Measurements from ENCODE around the gene PPME1. TPM values are rescaled to one million over a fixed set of nuclear protein-coding genes. Genes with fewer than 3 reads are reported as not detected.

Gene PPME1
- total and polyA plus RNA-seq, 2 donors (not counting 1 experiment from before 2014, with no cell fraction given), result 11.2 to 23.6 TPM

- H3K4me3 ChIP-seq (ENCODE audit: control extremely low read depth in 1 of 5, extremely low read depth in 1 of 5, insufficient read depth in 1 of 5, low read depth in 2 of 5, low read length in 4 of 5), result no peak overlapping the region
- no peak overlapping the region for H3K27ac ChIP-seq (ENCODE audit: low read length in 2 of 2)
- no peaks in the 10 kb centered on the region for H3K9me3 ChIP-seq (ENCODE audit: control extremely low read depth in 1 of 3, control insufficient read depth in 2 of 3, insufficient read depth in 1 of 3, low read length in 2 of 3)
- ChIA-PET CTCF (no interaction called here), POLR2A (no interaction called here)
- H3K36me3 ChIP-seq (replicated peaks in 1 of 2; ENCODE audit: control extremely low read depth in 1 of 2, control insufficient read depth in 1 of 2, extremely low read depth in 1 of 2, insufficient read depth in 2 of 2, low read length in 1 of 2), result no peaks in the 10 kb centered on the region
- H4K20me1 ChIP-seq (ENCODE audit: control insufficient read depth, insufficient read depth, low read length, poor library complexity, severe bottlenecking), result no peaks in the 10 kb centered on the region
- H2AFZ ChIP-seq (ENCODE audit: insufficient read depth, low read depth, low read length, poor library complexity, severe bottlenecking), result no peak overlapping the region
- Mint-ChIP-seq H3K4me1 (no peaks in the 10 kb centered on the region), H3K4me3 (no peak overlapping the region), H3K27me3 (peaks cover 9% of the 10 kb centered on the region), H3K9me3 (ENCODE audit: insufficient read depth) (no peaks in the 10 kb centered on the region), H3K27ac (no peak overlapping the region)
- no peaks in the 10 kb centered on the region for H3K4me1 ChIP-seq (ENCODE audit: control insufficient read depth in 2 of 2, insufficient read depth in 2 of 2, low read length in 2 of 2)
- ATAC-seq (ENCODE audit: low read depth), result no peak
- H3K79me2 ChIP-seq (ENCODE audit: control insufficient read depth, insufficient read depth, low read length), result no peaks in the 10 kb centered on the region
- H3K27me3 ChIP-seq (replicated peaks in 1 of 4; ENCODE audit: control extremely low read depth in 1 of 4, control insufficient read depth in 3 of 4, insufficient read depth in 4 of 4, low read length in 3 of 4), result peaks cover 0 to 3% (median 0%) of the 10 kb centered on the region in 4 experiments
- intact Hi-C loops (cut with micrococcal nuclease), result no loop called here
- TF ChIP-seq EZH2 (IDR thresholded peaks at IDR 0.05; ENCODE audit: borderline replicate concordance, insufficient read depth, low read depth, low read length, poor library complexity, severe bottlenecking), result no peak
- TF ChIP-seq, protein P1, sequence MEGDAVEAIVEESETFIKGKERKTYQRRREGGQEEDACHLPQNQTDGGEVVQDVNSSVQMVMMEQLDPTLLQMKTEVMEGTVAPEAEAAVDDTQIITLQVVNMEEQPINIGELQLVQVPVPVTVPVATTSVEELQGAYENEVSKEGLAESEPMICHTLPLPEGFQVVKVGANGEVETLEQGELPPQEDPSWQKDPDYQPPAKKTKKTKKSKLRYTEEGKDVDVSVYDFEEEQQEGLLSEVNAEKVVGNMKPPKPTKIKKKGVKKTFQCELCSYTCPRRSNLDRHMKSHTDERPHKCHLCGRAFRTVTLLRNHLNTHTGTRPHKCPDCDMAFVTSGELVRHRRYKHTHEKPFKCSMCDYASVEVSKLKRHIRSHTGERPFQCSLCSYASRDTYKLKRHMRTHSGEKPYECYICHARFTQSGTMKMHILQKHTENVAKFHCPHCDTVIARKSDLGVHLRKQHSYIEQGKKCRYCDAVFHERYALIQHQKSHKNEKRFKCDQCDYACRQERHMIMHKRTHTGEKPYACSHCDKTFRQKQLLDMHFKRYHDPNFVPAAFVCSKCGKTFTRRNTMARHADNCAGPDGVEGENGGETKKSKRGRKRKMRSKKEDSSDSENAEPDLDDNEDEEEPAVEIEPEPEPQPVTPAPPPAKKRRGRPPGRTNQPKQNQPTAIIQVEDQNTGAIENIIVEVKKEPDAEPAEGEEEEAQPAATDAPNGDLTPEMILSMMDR (IDR thresholded peaks at IDR 0.05), result no peak
- no peak overlapping the region for H3K9ac ChIP-seq (ENCODE audit: low read length)
- WGBS (ENCODE audit: insufficient coverage), result 71% methylated on average over 2 of the region's 3 CpGs
- no peak overlapping the region for H3K4me2 ChIP-seq (replicated peaks; ENCODE audit: low read depth, low read length, poor library complexity, severe bottlenecking)
- no peak for DNase-seq
Observed at GRCh38 chr11:74283580-74284180, 112.6 kb downstream of the PPME1 start.

- Histone ChIP-seq H3K27ac (ENCODE audit: low read length in 2 of 2) (no peak overlapping the region), H3K9me3 (ENCODE audit: control extremely low read depth in 1 of 3, control insufficient read depth in 2 of 3, insufficient read depth in 1 of 3, low read length in 2 of 3) (no peaks in the 10 kb centered on the region), H2AFZ (ENCODE audit: insufficient read depth, low read depth, low read length, poor library complexity, severe bottlenecking) (no peak overlapping the region), H3K4me2 (replicated peaks; ENCODE audit: low read depth, low read length, poor library complexity, severe bottlenecking) (no peak overlapping the region), H3K27me3 (replicated peaks in 1 of 4; ENCODE audit: control extremely low read depth in 1 of 4, control insufficient read depth in 3 of 4, insufficient read depth in 4 of 4, low read length in 3 of 4) (peaks cover 0 to 3% (median 0%) of the 10 kb centered on the region in 4 experiments), H3K9ac (ENCODE audit: low read length) (no peak overlapping the region), H3K4me1 (ENCODE audit: control insufficient read depth in 2 of 2, insufficient read depth in 2 of 2, low read length in 2 of 2) (no peaks in the 10 kb centered on the region), H3K4me3 (ENCODE audit: control extremely low read depth in 1 of 5, extremely low read depth in 1 of 5, insufficient read depth in 1 of 5, low read depth in 2 of 5, low read length in 4 of 5) (no peak overlapping the region), H3K36me3 (replicated peaks in 1 of 2; ENCODE audit: control extremely low read depth in 1 of 2, control insufficient read depth in 1 of 2, extremely low read depth in 1 of 2, insufficient read depth in 2 of 2, low read length in 1 of 2) (no peaks in the 10 kb centered on the region), H4K20me1 (ENCODE audit: control insufficient read depth, insufficient read depth, low read length, poor library complexity, severe bottlenecking) (no peaks in the 10 kb centered on the region), H3K79me2 (ENCODE audit: control insufficient read depth, insufficient read depth, low read length) (no peaks in the 10 kb centered on the region)
- Mint-ChIP-seq H3K27me3 (peaks cover 9% of the 10 kb centered on the region), H3K4me1 (no peaks in the 10 kb centered on the region), H3K27ac (no peak overlapping the region), H3K4me3 (no peak overlapping the region), H3K9me3 (ENCODE audit: insufficient read depth) (no peaks in the 10 kb centered on the region)
- 88% methylated on average over 2 of the region's 2 CpGs for WGBS (ENCODE audit: insufficient coverage)
- no peak for TF ChIP-seq EZH2 (IDR thresholded peaks at IDR 0.05; ENCODE audit: borderline replicate concordance, insufficient read depth, low read depth, low read length, poor library complexity, severe bottlenecking)
- TF ChIP-seq, protein P1 (IDR thresholded peaks at IDR 0.05), result no peak
- ChIA-PET POLR2A (no interaction called here), CTCF (no interaction called here)
- intact Hi-C loops (cut with micrococcal nuclease), result no loop called here
- ATAC-seq (ENCODE audit: low read depth), result no peak
- no peak for DNase-seq
Observed at GRCh38 chr11:74284466-74284865, 113.4 kb downstream of the PPME1 start.

Measured in B cell (primary cell).